ENCODE data around the gene LARP6. TPM values are rescaled to one million over a fixed set of nuclear protein-coding genes. Genes with fewer than 3 reads are reported as not detected.
"Not testable (repeated sequence)": the region's sequence is repeated elsewhere in the genome, so short reads cannot be mapped to it uniquely, and the experiment has no call there.

LARP6 gene
- total RNA-seq, 2 experiments from 2014 or later = not detected

DNA sequence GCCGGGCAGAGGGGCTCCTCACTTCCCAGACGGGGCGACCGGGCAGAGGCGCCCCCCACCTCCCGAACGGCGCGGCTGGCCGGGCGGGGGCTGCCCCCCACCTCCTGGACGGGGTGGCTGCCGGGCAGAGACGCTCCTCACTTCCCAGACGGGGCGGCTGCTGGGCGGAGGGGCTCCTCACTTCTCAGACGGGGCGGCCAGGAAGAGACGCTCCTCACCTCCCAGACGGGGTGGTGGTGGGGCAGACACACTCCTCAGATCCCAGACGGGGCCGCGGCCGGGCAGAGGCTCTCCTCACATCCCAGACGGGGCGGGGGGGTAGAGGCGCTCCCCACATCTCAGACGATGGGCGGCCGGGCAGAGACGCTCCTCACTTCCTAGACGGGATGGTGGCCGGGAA lies 17.5 kb upstream of the LARP6 start:
- H3K36me3 Mint-ChIP-seq (ENCODE audit: low read depth); H3K9me3 Mint-ChIP-seq; H3K4me3 Mint-ChIP-seq; CTCF ChIA-PET; DNase-seq; POLR2A ChIA-PET; H3K4me1 Mint-ChIP-seq; H3K27ac Mint-ChIP-seq: not testable (repeated sequence)
- H3K27me3 Mint-ChIP-seq = peaks cover 13% of the 10 kb centered on the region

GRCh38 chr15:70870051-70870450 lies 16.1 kb upstream of the LARP6 start:
- Mint-ChIP-seq H3K27ac (no peak overlapping the region), H3K9me3 (no peaks in the 10 kb centered on the region), H3K4me3 (no peak overlapping the region), H3K36me3 (ENCODE audit: low read depth) (no peaks in the 10 kb centered on the region), H3K27me3 (peaks cover 10% of the 10 kb centered on the region), H3K4me1 (no peaks in the 10 kb centered on the region)
- DNase-seq = no peak
- ChIA-PET CTCF (interaction anchor here (0.5 kb wide), 1 partner anchor 85 kb away, joined by 3 read pairs; no protein-coding TSS in a partner anchor), POLR2A (no interaction called here)

DNA sequence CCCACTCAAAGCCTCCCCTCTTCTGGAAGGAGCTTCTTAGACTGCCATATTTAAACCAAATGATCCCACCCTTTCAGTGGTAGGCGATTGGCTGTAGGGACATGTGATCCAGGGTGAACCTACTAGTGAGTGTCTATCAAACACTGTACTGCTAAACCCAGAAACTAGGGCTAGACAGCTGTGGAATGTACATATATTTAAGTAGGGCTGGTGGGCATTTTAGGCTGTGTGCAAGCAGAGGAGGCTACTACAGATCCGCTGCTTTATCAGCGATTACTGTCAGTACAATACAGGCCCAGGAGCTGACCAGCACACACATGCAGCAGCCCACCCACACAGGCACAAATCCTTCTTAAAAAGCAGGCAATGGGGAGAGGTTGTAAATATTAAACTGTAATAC lies 15.4 kb upstream of the LARP6 start:
- no peak overlapping the region for H3K4me3 Mint-ChIP-seq
- no peak for DNase-seq
- no peaks in the 10 kb centered on the region for H3K4me1 Mint-ChIP-seq
- no peaks in the 10 kb centered on the region for H3K36me3 Mint-ChIP-seq (ENCODE audit: low read depth)
- POLR2A ChIA-PET = no interaction called here
- no peak overlapping the region for H3K27ac Mint-ChIP-seq
- CTCF ChIA-PET = no interaction called here
- peaks cover 4% of the 10 kb centered on the region for H3K27me3 Mint-ChIP-seq
- H3K9me3 Mint-ChIP-seq = no peaks in the 10 kb centered on the region

DNA sequence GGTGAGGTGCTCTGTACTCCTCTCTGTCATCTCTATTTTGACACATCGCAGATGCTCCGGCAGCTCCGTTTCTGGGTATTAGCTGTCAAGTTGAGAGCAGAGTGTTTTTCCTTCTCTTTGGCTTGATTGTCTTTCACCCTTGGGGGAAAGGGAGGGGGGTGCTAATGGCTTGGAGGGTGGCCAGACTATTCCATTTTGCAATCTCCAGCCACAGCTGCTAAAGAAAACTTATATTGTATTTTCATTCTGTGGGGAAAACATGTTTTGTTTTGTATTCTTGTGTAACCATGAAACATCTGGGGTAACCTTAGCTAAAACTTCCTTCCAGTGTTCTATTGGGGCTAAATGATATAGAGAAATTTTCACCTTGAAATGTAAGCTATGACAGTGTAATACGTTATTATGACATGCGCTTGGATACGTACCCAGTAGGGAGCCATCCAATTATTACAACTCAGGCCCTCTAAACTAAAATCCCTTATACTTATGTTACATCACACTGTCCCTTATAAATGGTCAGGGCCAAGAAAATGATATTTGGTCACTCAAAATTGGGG lies 14.0 kb upstream of the LARP6 start:
- Mint-ChIP-seq H3K27ac (no peak overlapping the region), H3K27me3 (peaks cover 4% of the 10 kb centered on the region), H3K4me1 (no peaks in the 10 kb centered on the region), H3K36me3 (ENCODE audit: low read depth) (no peaks in the 10 kb centered on the region), H3K4me3 (no peak overlapping the region), H3K9me3 (no peaks in the 10 kb centered on the region)
- ChIA-PET POLR2A (no interaction called here), CTCF (no interaction called here)
- DNase-seq = no peak

- POLR2A ChIA-PET = no interaction called here
- H3K36me3 Mint-ChIP-seq (ENCODE audit: low read depth) = no peaks in the 10 kb centered on the region
- DNase-seq = no peak
- CTCF ChIA-PET = no interaction called here
- peaks cover 4% of the 10 kb centered on the region for H3K27me3 Mint-ChIP-seq
- no peaks in the 10 kb centered on the region for H3K9me3 Mint-ChIP-seq
- H3K4me3 Mint-ChIP-seq = no peak overlapping the region
- no peaks in the 10 kb centered on the region for H3K4me1 Mint-ChIP-seq
- no peak overlapping the region for H3K27ac Mint-ChIP-seq
Measured at GRCh38 chr15:70866982-70867641, 13.2 kb upstream of the LARP6 start.

DNA sequence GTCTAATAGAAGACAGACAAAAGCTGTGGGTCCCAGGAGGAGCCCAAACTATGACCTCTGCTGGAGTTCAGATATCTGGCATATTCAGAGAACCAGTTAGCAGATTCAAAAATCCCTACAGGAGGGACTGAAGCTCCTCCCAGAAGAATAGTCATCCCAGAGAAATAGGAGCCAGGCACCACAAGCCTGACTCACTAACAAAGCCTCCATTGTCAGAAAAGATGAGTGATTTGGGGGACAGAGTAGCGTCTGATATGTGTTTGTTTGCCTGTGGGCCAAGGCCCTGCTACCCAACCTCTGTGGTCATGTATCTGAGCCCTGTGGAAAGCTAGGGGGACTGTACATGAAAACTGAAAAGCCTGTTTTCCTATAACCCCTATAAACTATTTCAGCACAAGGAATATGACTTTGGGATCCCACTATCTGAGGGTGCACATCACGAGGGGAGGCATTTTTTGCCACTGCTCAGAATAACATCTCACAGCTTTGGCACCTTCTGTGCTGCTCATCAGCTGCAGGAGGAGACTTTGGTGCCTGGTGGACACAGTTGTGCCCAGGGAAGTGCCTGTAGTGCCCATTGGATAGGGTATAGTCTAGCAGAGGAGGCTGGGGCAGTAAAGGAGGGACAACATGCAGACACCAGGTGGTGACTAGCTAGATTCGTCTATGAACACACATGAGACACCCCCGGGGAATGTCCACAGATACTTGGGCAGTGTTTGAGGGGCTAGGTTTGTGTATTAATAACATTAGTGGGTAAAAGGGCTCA lies 9.7 kb upstream of the LARP6 start:
- DNase-seq = no peak
- Mint-ChIP-seq H3K27me3 (peaks cover 7% of the 10 kb centered on the region), H3K9me3 (no peaks in the 10 kb centered on the region), H3K4me1 (no peaks in the 10 kb centered on the region), H3K36me3 (ENCODE audit: low read depth) (no peaks in the 10 kb centered on the region), H3K27ac (no peak overlapping the region), H3K4me3 (no peak overlapping the region)
- CTCF ChIA-PET = no interaction called here
- POLR2A ChIA-PET = no interaction called here

GRCh38 chr15:70859998-70860397 lies 6.0 kb upstream of the LARP6 start:
- CTCF ChIA-PET = no interaction called here
- Mint-ChIP-seq H3K27me3 (peaks cover 21% of the 10 kb centered on the region), H3K9me3 (no peaks in the 10 kb centered on the region), H3K4me3 (no peak overlapping the region), H3K4me1 (no peaks in the 10 kb centered on the region), H3K27ac (no peak overlapping the region), H3K36me3 (ENCODE audit: low read depth) (no peaks in the 10 kb centered on the region)
- no peak for DNase-seq
- POLR2A ChIA-PET = no interaction called here

DNA sequence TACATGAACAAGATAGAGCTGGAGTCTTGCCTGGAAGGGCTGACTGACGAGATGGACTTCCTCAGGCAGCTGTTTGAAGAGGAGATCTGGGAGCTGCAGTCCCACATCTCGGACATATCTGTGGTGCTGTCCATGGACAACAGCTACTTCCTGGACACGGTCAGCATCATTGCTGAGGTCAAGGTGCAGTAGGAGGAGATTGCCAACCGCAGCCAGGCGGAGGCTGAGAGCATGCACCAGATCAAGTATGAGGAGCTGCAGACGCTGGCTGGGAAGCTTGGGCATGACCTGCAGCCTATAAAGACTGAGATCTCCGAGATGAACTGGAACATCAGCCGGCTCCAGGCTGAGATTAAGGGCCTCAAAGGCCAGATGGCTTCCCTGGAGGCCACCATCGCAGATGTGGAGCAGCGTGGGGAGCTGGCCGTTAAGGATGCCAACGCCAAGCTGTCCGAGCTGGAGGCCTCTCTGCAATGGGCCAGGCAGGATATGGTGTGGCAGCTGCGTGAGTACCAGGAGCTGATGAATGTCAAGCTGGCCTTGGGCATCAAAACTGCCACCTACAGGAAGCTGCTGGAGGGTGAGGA lies 5.5 kb upstream of the LARP6 start:
- Mint-ChIP-seq H3K27me3 (peaks cover 26% of the 10 kb centered on the region), H3K4me3 (no peak overlapping the region), H3K36me3 (ENCODE audit: low read depth) (no peaks in the 10 kb centered on the region), H3K4me1 (peaks cover 2% of the 10 kb centered on the region), H3K9me3 (no peaks in the 10 kb centered on the region), H3K27ac (no peak overlapping the region)
- POLR2A ChIA-PET = no interaction called here
- CTCF ChIA-PET = no interaction called here
- DNase-seq = no peak

GRCh38 chr15:70858614-70859321 lies 4.8 kb upstream of the LARP6 start:
- POLR2A ChIA-PET, CTCF ChIA-PET, H3K4me1 Mint-ChIP-seq: not testable (repeated sequence)

DNA sequence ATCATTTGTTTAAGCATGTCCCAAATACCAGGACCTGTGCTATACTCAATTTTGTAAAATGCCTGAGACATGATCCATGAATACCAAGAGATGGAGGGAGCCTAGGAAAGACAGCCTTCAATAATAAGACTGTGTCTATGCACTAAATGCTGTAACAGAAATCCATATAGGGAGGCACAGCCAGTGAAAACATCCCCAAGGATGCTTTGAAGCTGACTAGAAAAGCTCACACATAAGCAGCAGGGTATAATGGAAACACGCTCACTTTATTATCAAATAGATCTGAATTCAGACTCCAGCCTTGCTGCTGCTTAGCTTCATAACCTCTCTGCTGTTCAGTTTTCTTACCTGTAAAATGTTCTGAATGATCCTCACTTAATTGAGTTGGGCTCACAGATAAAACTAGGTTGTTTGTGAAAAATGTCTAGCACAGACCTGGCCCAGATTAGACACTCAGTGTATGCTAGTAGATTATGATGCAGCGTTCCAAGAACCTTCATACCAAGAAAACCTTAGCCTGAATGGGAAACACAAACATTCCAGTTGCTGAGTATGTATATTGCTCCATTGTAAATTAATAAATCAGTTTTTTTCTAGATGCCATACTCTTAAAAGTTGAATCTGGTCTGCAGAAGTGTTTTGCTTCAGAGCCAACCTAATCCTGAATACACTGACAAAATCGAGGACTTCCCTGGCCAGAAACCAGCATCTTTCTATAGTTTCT lies 3.8 kb upstream of the LARP6 start:
- no peaks in the 10 kb centered on the region for H3K36me3 Mint-ChIP-seq (ENCODE audit: low read depth)
- POLR2A ChIA-PET = no interaction called here
- CTCF ChIA-PET = no interaction called here

More at GRCh38 chr15:70858614-70859321, 4.8 kb upstream of the LARP6 start:
- H3K36me3 Mint-ChIP-seq (ENCODE audit: low read depth); H3K4me3 Mint-ChIP-seq; H3K27ac Mint-ChIP-seq; DNase-seq; H3K9me3 Mint-ChIP-seq: not testable (repeated sequence)
- H3K27me3 Mint-ChIP-seq = peaks cover 29% of the 10 kb centered on the region

GRCh38 chr15:70856884-70857561 lies 3.1 kb upstream of the LARP6 start:
- no peak overlapping the region for H3K27ac Mint-ChIP-seq
- POLR2A ChIA-PET = no interaction called here

More for the DNA sequence above, 3.8 kb upstream of the LARP6 start:
- H3K4me1 Mint-ChIP-seq = peaks cover 4% of the 10 kb centered on the region
- no peaks in the 10 kb centered on the region for H3K9me3 Mint-ChIP-seq
- H3K27ac Mint-ChIP-seq = no peak overlapping the region
- no peak for DNase-seq
- peaks cover 36% of the 10 kb centered on the region for H3K27me3 Mint-ChIP-seq
- no peak overlapping the region for H3K4me3 Mint-ChIP-seq

GRCh38 chr15:70856177-70856883 lies 2.4 kb upstream of the LARP6 start:
- Mint-ChIP-seq H3K4me1 (peaks cover 4% of the 10 kb centered on the region), H3K4me3 (no peak overlapping the region), H3K9me3 (no peaks in the 10 kb centered on the region), H3K27me3 (peaks cover 50% of the 10 kb centered on the region), H3K36me3 (ENCODE audit: low read depth) (no peaks in the 10 kb centered on the region), H3K27ac (no peak overlapping the region)
- DNase-seq = no peak
- ChIA-PET POLR2A (no interaction called here), CTCF (no interaction called here)

More at GRCh38 chr15:70856884-70857561, 3.1 kb upstream of the LARP6 start:
- no peaks in the 10 kb centered on the region for H3K9me3 Mint-ChIP-seq
- H3K4me1 Mint-ChIP-seq = peaks cover 4% of the 10 kb centered on the region
- no peak overlapping the region for H3K4me3 Mint-ChIP-seq
- CTCF ChIA-PET = no interaction called here
- no peaks in the 10 kb centered on the region for H3K36me3 Mint-ChIP-seq (ENCODE audit: low read depth)
- H3K27me3 Mint-ChIP-seq = peaks cover 43% of the 10 kb centered on the region
- no peak for DNase-seq
